A549 (cell line): ENCODE results near the gene SORCS2. TPM values are rescaled to one million over a fixed set of nuclear protein-coding genes. Genes with fewer than 3 reads are reported as not detected.

Experiments
- ATAC-seq, 2 experiments: fragments of 200-7000 bp in 1 of 2; fragments of >200 bp in 1 of 2; cut with Nextera tagmentation in 1 of 2; cut with Tn5 transposase in 1 of 2; 3 replicates each; pipeline versions ENCODE4 v1.8.0 to v1.9.1; 2018 to 2020; ENCODE audit warnings: mild to moderate bottlenecking in 1 of 2, moderate library complexity in 1 of 2
- CTCF ChIA-PET: fragments of 300-600 bp; sonication (Branson Sonifier 250); formaldehyde crosslinking; extraction: SDS; loops from one replicate; lab custom pipeline; 2021; ENCODE audit warnings: antibody characterized with exemption, inconsistent platforms; lab: Yijun Ruan, JAX
- POLR2A ChIA-PET: fragments of 350-600 bp; formaldehyde crosslinking; extraction: SDS; loops from one replicate; lab custom pipeline; 2021; ENCODE audit warnings: antibody characterized with exemption, inconsistent platforms; lab: Yijun Ruan, JAX
- DNase-seq, 2 experiments: peaks; one replicate each; pipeline versions ENCODE4 v3.0.0 to v3.0.0-alpha.2; 2011 to 2016; ENCODE audit warnings: low read depth in 1 of 2, low spot score in 1 of 2
- FAIRE-seq: peaks from 2 replicates; lab custom pipeline; 2011; peaks lifted over from hg19 to GRCh38; lab: Jason Lieb, UNC
- H3K27ac ChIP-seq, 2 experiments: fragments of >200 bp; sonication (Bioruptor Twin); formaldehyde crosslinking; 3 replicates each; pipeline ENCODE4 v1.5.1; 2016 to 2017
- H3K4me1 ChIP-seq: fragments of >200 bp; sonication (Bioruptor Twin); formaldehyde crosslinking; 3 replicates; pipeline ENCODE4 v1.6.1; 2016
- H3K4me2 ChIP-seq: fragments of >200 bp; sonication (Bioruptor Twin); formaldehyde crosslinking; 3 replicates; pipeline ENCODE4 v1.6.1; 2016
- H3K4me3 ChIP-seq: fragments of >200 bp; sonication (Bioruptor Twin); formaldehyde crosslinking; 3 replicates; pipeline ENCODE4 v1.5.1; 2016
- H3K9me3 ChIP-seq: fragments of >200 bp; sonication (Bioruptor Twin); formaldehyde crosslinking; 3 replicates; pipeline ENCODE4 v1.6.1; 2016
- ATOH8 ChIP-seq: fragments of 250-450 bp; sonication (Bioruptor Pico); IDR thresholded peaks from 2 replicates; pipeline ENCODE4 v1.5.0; 2020; ENCODE audit warnings: low read depth, mild to moderate bottlenecking, moderate library complexity
- CHD4 ChIP-seq: fragments of 200-600 bp; sonication (generic); IDR thresholded peaks from 2 replicates; pipeline ENCODE4 v1.6.1; 2016; ENCODE audit warnings: antibody characterized with exemption, mild to moderate bottlenecking, borderline replicate concordance
- E2F6 ChIP-seq: IDR thresholded peaks from 2 replicates; pipeline ENCODE4 v1.6.1; 2012; ENCODE audit warnings: low read depth, borderline replicate concordance
- EHMT2 ChIP-seq: fragments of 200-600 bp; sonication (generic); IDR thresholded peaks from 2 replicates; pipeline ENCODE4 v1.6.1; 2016; ENCODE audit warnings: antibody characterized with exemption, low read depth, mild to moderate bottlenecking, moderate library complexity
- EP300 ChIP-seq, 2 experiments: fragments of >200 bp; sonication (Bioruptor Twin); formaldehyde crosslinking; IDR thresholded peaks; 2 replicates in 1 of 2; 3 replicates in 1 of 2; pipeline ENCODE4 v1.6.1; 2016 to 2017
- FOSB ChIP-seq: fragments of 250-450 bp; sonication (Bioruptor Pico); IDR thresholded peaks from 2 replicates; pipeline ENCODE4 v1.5.0; 2020; ENCODE audit warnings: mild to moderate bottlenecking, moderate library complexity
- GATA3 ChIP-seq: IDR thresholded peaks from 2 replicates; pipeline ENCODE4 v1.6.1; 2012; ENCODE audit warnings: borderline replicate concordance
- HEYL ChIP-seq: fragments of 250-450 bp; sonication (Bioruptor Pico); IDR thresholded peaks from 2 replicates; pipeline ENCODE4 v1.8.0; 2021; ENCODE audit warnings: mild to moderate bottlenecking, moderate library complexity
- HOXB5 ChIP-seq: fragments of 250-450 bp; sonication (Bioruptor Pico); IDR thresholded peaks from 2 replicates; pipeline ENCODE4 v1.5.0; 2020; ENCODE audit warnings: mild to moderate bottlenecking, moderate library complexity
- JUNB ChIP-seq: fragments of >200 bp; sonication (Bioruptor Twin); formaldehyde crosslinking; IDR thresholded peaks from 2 replicates; pipeline ENCODE4 v1.6.1; 2016
- KDM1A ChIP-seq: fragments of 200-600 bp; sonication (generic); IDR thresholded peaks from 2 replicates; pipeline ENCODE4 v1.6.1; 2016; ENCODE audit warnings: low read depth, mild to moderate bottlenecking
- KDM5A ChIP-seq: fragments of 200-600 bp; sonication (generic); IDR thresholded peaks from 2 replicates; pipeline ENCODE4 v1.6.1; 2016; ENCODE audit warnings: antibody characterized with exemption, mild to moderate bottlenecking
- MAFK ChIP-seq: fragments of 450-650 bp; IDR thresholded peaks from 2 replicates; pipeline ENCODE4 v1.6.1; 2014; ENCODE audit not compliant: partially characterized antibody
- MAZ ChIP-seq: fragments of 150-350 bp; IDR thresholded peaks from 2 replicates; pipeline ENCODE4 v1.6.1; 2014; ENCODE audit warnings: antibody characterized with exemption, low read depth, low read length, borderline replicate concordance
- NFE2L2 ChIP-seq: fragments of 150-350 bp; conservative IDR thresholded peaks from 2 replicates; pipeline ENCODE4 v1.6.1; 2014; ENCODE audit warnings: low read length
- NPAS2 ChIP-seq: fragments of 250-450 bp; sonication (Bioruptor Pico); IDR thresholded peaks from 2 replicates; pipeline ENCODE4 v1.8.0; 2022; ENCODE audit warnings: mild to moderate bottlenecking, moderate library complexity, borderline replicate concordance
- PBX3 ChIP-seq: IDR thresholded peaks from 2 replicates; pipeline ENCODE4 v1.6.1; 2012
- PHF8 ChIP-seq: fragments of 200-600 bp; sonication (generic); IDR thresholded peaks from 2 replicates; pipeline ENCODE4 v1.6.1; 2016; ENCODE audit warnings: low read depth, mild to moderate bottlenecking, antibody characterized with exemption, moderate library complexity, borderline replicate concordance
- POLR2AphosphoS2 ChIP-seq: conservative IDR thresholded peaks from 2 replicates; pipeline ENCODE4 v1.6.1; 2012; ENCODE audit warnings: low read length, improper control_type of control experiment, inconsistent platforms
- SMC3 ChIP-seq: fragments of >200 bp; sonication (Bioruptor Twin); formaldehyde crosslinking; IDR thresholded peaks from 3 replicates; pipeline ENCODE4 v1.6.1; 2018; ENCODE audit warnings: inconsistent platforms
- ZC3H11A ChIP-seq: fragments of 450-650 bp; IDR thresholded peaks from 2 replicates; pipeline ENCODE4 v1.6.1; 2014; ENCODE audit warnings: antibody characterized with exemption, mild to moderate bottlenecking
- ZNF302 ChIP-seq: fragments of 250-450 bp; sonication (Bioruptor Pico); IDR thresholded peaks from 2 replicates; pipeline ENCODE4 v1.9.0; 2021; ENCODE audit warnings: inconsistent platforms, mild to moderate bottlenecking, moderate library complexity
- WGBS: methylation state at CpG from one replicate; pipeline ENCODE4 v1.1.6; 2017; ENCODE audit errors: missing lambda C conversion rate; 5-methylcytosine and 5-hydroxymethylcytosine counted together
- polyA plus RNA-seq, 4 experiments: library from polyadenylated mRNA; depleted of rRNA in 3 of 4; stranded (reverse); fragments of >200 nt; fragmentation: RNase III in 1 of 4; extraction: RNeasy Plus Mini Kit Qiagen cat#74134 plus additional on column Dnase treatment in 1 of 4; gene quantifications; 2 replicates in 3 of 4; 3 replicates in 1 of 4; pipeline ENCODE4 v1.2.3, GENCODE V29; 2011 to 2017

The SORCS2 gene
- polyA plus RNA-seq, 2 of the 4 experiments (the other 2 are of a cell fraction) = 1.4 to 4.6 TPM

- no peak overlapping the region for H3K27ac ChIP-seq
- H3K4me2 ChIP-seq = no peak overlapping the region
- ChIA-PET POLR2A (no interaction called here), CTCF (interaction anchor here (3.8 kb wide), 1 partner anchor 11 kb away, joined by 16 read pairs; no protein-coding TSS in a partner anchor)
- no peaks in the 10 kb centered on the region for H3K9me3 ChIP-seq
- 100% methylated on average over 1 of the region's 6 CpGs for WGBS
- FAIRE-seq (no peak), ATAC-seq (no peak; a peak in 1 of 6 replicates), DNase-seq (no peak)
- no peaks in the 10 kb centered on the region for H3K4me1 ChIP-seq
- no peak overlapping the region for H3K4me3 ChIP-seq
- TF ChIP-seq PHF8 = no peak
- TF ChIP-seq HOXB5 (CRISPR knock-in tag) = no peak
- no peak for TF ChIP-seq ATOH8 (CRISPR knock-in tag)
- TF ChIP-seq GATA3 = no peak
- TF ChIP-seq SMC3 = no peak
Measured at GRCh38 chr4:7307394-7308099, 115.2 kb downstream of the SORCS2 start.

- Histone ChIP-seq H3K4me3 (no peak overlapping the region), H3K27ac (no peak overlapping the region), H3K4me1 (no peaks in the 10 kb centered on the region), H3K4me2 (no peak overlapping the region), H3K9me3 (no peaks in the 10 kb centered on the region)
- ATAC-seq (no peak), FAIRE-seq (no peak), DNase-seq (no peak)
- TF ChIP-seq JUNB (no peak), NPAS2 (CRISPR knock-in tag) (no peak), KDM1A (no peak), POLR2AphosphoS2 (no peak), CHD4 (no peak), EP300 (IDR thresholded peaks at IDR 0.05) (no peak), MAZ (no peak), EHMT2 (no peak), ZNF302 (CRISPR knock-in tag) (no peak), HEYL (no peak), PBX3 (no peak), FOSB (CRISPR knock-in tag) (no peak), KDM5A (no peak), E2F6 (no peak), MAFK (no peak), ZC3H11A (no peak), NFE2L2 (no peak)
- 67% methylated on average over 10 of the region's 13 CpGs for WGBS
- ChIA-PET POLR2A (no interaction called here), CTCF (interaction anchor here (0.6 to 3.8 kb wide), 5 partner anchors 10 to 410 kb away, joined by 3 to 16 read pairs (median 3); no protein-coding TSS in a partner anchor)
Measured at GRCh38 chr4:7309181-7309580, 116.8 kb downstream of the SORCS2 start.
